EL (cell line): ENCODE measurements around the gene DEPDC7.
"Not testable (repeated sequence)": the region's sequence is repeated elsewhere in the genome, so short reads cannot be mapped to it uniquely, and the experiment has no call there.

Experiments used
- DNase-seq: peaks from one replicate; pipeline ENCODE4 v3.0.0-alpha.2; 2016

The DEPDC7 gene

GRCh38 chr11:33027233-33027632 lies 11.6 kb downstream of the DEPDC7 start:
- peak; percentile 25 for DNase-seq

GRCh38 chr11:33027846-33028536 lies 12.3 kb downstream of the DEPDC7 start:
- peak; percentile 49 for DNase-seq

- no peak for DNase-seq
Measured at GRCh38 chr11:33028537-33028914, 12.8 kb downstream of the DEPDC7 start.

GRCh38 chr11:33029218-33029617 lies 13.5 kb downstream of the DEPDC7 start:
- peak; percentile 19 for DNase-seq

- DNase-seq: no peak
Measured at GRCh38 chr11:33033493-33033892, 17.8 kb downstream of the DEPDC7 start.

- no peak for DNase-seq
Measured at GRCh38 chr11:33035011-33035410, 19.3 kb downstream of the DEPDC7 start.

GRCh38 chr11:33039274-33040032 lies 23.8 kb downstream of the DEPDC7 start, which contains the start of gene TCP11L1:
Gene TCP11L1 (plus strand): TSS chr11:33039572. CDS start chr11:33043774, 4,202 bp downstream.
- peak; percentile 94 for DNase-seq

- DNase-seq: peak; percentile 39
Measured at GRCh38 chr11:33040033-33040861, 24.6 kb downstream of the DEPDC7 start.

GRCh38 chr11:33040862-33041453 lies 25.3 kb downstream of the DEPDC7 start:
- no peak for DNase-seq

- peak; percentile 56 for DNase-seq
Measured at GRCh38 chr11:33043221-33043830, 27.6 kb downstream of the DEPDC7 start.

GRCh38 chr11:33044285-33044756 lies 28.6 kb downstream of the DEPDC7 start:
- DNase-seq: peak; percentile 96

GRCh38 chr11:33045551-33046255 lies 30.0 kb downstream of the DEPDC7 start:
- peak; percentile 62 for DNase-seq

- not testable (repeated sequence) for DNase-seq
Measured at GRCh38 chr11:33048701-33049100, 33.0 kb downstream of the DEPDC7 start.

- DNase-seq: not testable (repeated sequence)
Measured at GRCh38 chr11:33049565-33050408, 34.1 kb downstream of the DEPDC7 start.

- no peak for DNase-seq
Measured at GRCh38 chr11:33052231-33052630, 36.6 kb downstream of the DEPDC7 start.

- DNase-seq: no peak
Measured at GRCh38 chr11:33055375-33055774, 39.7 kb downstream of the DEPDC7 start.

GRCh38 chr11:33057284-33057683 lies 41.6 kb downstream of the DEPDC7 start:
- DNase-seq: no peak

- DNase-seq: no peak
Measured at GRCh38 chr11:33059331-33060007, 43.8 kb downstream of the DEPDC7 start.

- DNase-seq: no peak
Measured at GRCh38 chr11:33060271-33060670, 44.6 kb downstream of the DEPDC7 start.

- no peak for DNase-seq
Measured at GRCh38 chr11:33062137-33062536, 46.5 kb downstream of the DEPDC7 start.
